OCI-LY1 (cell line): Measurements from ENCODE around the gene PNMA6E.

Experiments used
- EZH2 ChIP-seq: fragments of 200-600 bp; sonication (generic), shearing (Covaris generic); IDR thresholded peaks from 2 replicates; pipeline ENCODE4 v1.8.0; 2017; ENCODE audit warnings: borderline replicate concordance, mixed run types, mild to moderate bottlenecking, antibody characterized with exemption, low read length, moderate library complexity, mixed read lengths
- TF ChIP-seq, protein P1 (sequence below): fragments of 200-600 bp; sonication (generic), shearing (Covaris generic); IDR thresholded peaks from 2 replicates; pipeline ENCODE4 v1.5.1; 2017; ENCODE audit warnings: mild to moderate bottlenecking, antibody characterized with exemption, low read length, moderate library complexity, mixed read lengths

DNA sequence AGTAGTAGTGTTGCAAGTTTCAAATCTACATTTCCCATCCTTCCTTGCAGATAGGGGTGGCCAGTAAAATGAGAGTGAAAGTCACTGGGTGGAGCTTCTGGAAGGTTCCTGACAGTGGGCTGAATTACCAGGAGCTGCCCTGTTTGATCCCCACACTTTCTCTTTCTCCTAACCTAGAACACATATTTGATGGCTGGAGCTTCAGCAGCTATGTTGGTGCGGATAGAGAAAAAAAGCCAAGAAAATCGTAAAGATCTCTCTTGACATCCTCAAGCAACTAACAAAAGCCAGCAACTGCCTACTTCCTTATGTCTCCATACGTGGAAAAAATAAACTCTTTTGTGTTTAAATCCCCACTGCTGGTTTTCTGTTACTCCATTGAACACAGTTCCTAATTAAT lies 35.0 kb downstream of the PNMA6E start:
- TF ChIP-seq, protein P1, sequence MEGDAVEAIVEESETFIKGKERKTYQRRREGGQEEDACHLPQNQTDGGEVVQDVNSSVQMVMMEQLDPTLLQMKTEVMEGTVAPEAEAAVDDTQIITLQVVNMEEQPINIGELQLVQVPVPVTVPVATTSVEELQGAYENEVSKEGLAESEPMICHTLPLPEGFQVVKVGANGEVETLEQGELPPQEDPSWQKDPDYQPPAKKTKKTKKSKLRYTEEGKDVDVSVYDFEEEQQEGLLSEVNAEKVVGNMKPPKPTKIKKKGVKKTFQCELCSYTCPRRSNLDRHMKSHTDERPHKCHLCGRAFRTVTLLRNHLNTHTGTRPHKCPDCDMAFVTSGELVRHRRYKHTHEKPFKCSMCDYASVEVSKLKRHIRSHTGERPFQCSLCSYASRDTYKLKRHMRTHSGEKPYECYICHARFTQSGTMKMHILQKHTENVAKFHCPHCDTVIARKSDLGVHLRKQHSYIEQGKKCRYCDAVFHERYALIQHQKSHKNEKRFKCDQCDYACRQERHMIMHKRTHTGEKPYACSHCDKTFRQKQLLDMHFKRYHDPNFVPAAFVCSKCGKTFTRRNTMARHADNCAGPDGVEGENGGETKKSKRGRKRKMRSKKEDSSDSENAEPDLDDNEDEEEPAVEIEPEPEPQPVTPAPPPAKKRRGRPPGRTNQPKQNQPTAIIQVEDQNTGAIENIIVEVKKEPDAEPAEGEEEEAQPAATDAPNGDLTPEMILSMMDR: no peak
- no peak for TF ChIP-seq EZH2
